ENCODE measurements around the gene IL3. TPM values are rescaled to one million over a fixed set of nuclear protein-coding genes. Genes with fewer than 3 reads are reported as not detected.
"Not testable (repeated sequence)": the region's sequence is repeated elsewhere in the genome, so short reads cannot be mapped to it uniquely, and the experiment has no call there.

Gene IL3
- total and polyA plus RNA-seq, 9 donors, result not detected

GRCh38 chr5:132105688-132106087, 45.2 kb downstream of the IL3 start:
- Histone ChIP-seq H3K4me3 (no peak overlapping the region), H3K27me3 (no peaks in the 10 kb centered on the region), H3K4me1 (ENCODE audit: insufficient read depth) (no peaks in the 10 kb centered on the region), H3K9me3 (no peaks in the 10 kb centered on the region), H3K27ac (no peak overlapping the region), H3K36me3 (no peaks in the 10 kb centered on the region)
- no peak for TF ChIP-seq EP300 (IDR thresholded peaks at IDR 0.05)
- TF ChIP-seq POLR2A (IDR thresholded peaks at IDR 0.05), result no peak
- TF ChIP-seq CTCF (IDR thresholded peaks at IDR 0.05), result no peak
- DNase-seq, result no peak
- intact Hi-C loops (cut with DNase I), result no loop called here
- 69 to 82% (median 71%) methylated on average over 3 of the region's 3 CpGs for WGBS, 3 donors

GRCh38 chr5:132108495-132108894, 48.0 kb downstream of the IL3 start:
- DNase-seq; H3K36me3 ChIP-seq; H3K27ac ChIP-seq; H3K4me3 ChIP-seq; H3K4me1 ChIP-seq (ENCODE audit: insufficient read depth); intact Hi-C loops (cut with DNase I); H3K9me3 ChIP-seq; H3K27me3 ChIP-seq: not testable (repeated sequence)
- 94 to 96% (median 94%) methylated on average over 1 of the region's 1 CpG for WGBS, 3 donors

GRCh38 chr5:132108957-132109356, 48.5 kb downstream of the IL3 start:
- 79 to 93% (median 87%) methylated on average over 3 to 4 of the region's 4 CpGs for WGBS, 3 donors
- intact Hi-C loops (cut with DNase I), result not testable (repeated sequence)

GRCh38 chr5:132109494-132110053, 49.1 kb downstream of the IL3 start:
- no peak overlapping the region for H3K27ac ChIP-seq
- H3K4me3 ChIP-seq, result no peak overlapping the region
- H3K4me1 ChIP-seq (ENCODE audit: insufficient read depth), result no peaks in the 10 kb centered on the region
- H3K27me3 ChIP-seq, result no peaks in the 10 kb centered on the region
- DNase-seq, result no peak
- WGBS, 3 donors, result 66 to 78% (median 71%) methylated on average over 3 of the region's 3 CpGs
- no peaks in the 10 kb centered on the region for H3K9me3 ChIP-seq
- TF ChIP-seq CTCF (IDR thresholded peaks at IDR 0.05) (no peak), EP300 (IDR thresholded peaks at IDR 0.05) (no peak), POLR2A (IDR thresholded peaks at IDR 0.05) (no peak)
- intact Hi-C loops (cut with DNase I), result no loop called here
- no peaks in the 10 kb centered on the region for H3K36me3 ChIP-seq

More at GRCh38 chr5:132108957-132109356, 48.5 kb downstream of the IL3 start:
- H3K27me3 ChIP-seq; H3K9me3 ChIP-seq; H3K27ac ChIP-seq; H3K4me1 ChIP-seq (ENCODE audit: insufficient read depth); H3K4me3 ChIP-seq; DNase-seq; H3K36me3 ChIP-seq: not testable (repeated sequence)

- intact Hi-C loops (cut with DNase I), result no loop called here
- no peak for DNase-seq
- no peaks in the 10 kb centered on the region for H3K4me1 ChIP-seq (ENCODE audit: insufficient read depth)
- TF ChIP-seq CTCF (IDR thresholded peaks at IDR 0.05), result no peak
- no peak for TF ChIP-seq POLR2A (IDR thresholded peaks at IDR 0.05)
- no peak for TF ChIP-seq EP300 (IDR thresholded peaks at IDR 0.05)
- no peaks in the 10 kb centered on the region for H3K36me3 ChIP-seq
- no peak overlapping the region for H3K27ac ChIP-seq
- no peak overlapping the region for H3K4me3 ChIP-seq
- WGBS, 3 donors, result 55 to 61% (median 59%) methylated on average over 3 of the region's 3 CpGs
- no peaks in the 10 kb centered on the region for H3K27me3 ChIP-seq
- H3K9me3 ChIP-seq, result no peaks in the 10 kb centered on the region
These were observed 49.7 kb downstream of the IL3 start for GRCh38 chr5:132110195-132110594.
